ENCODE results near the gene BTBD7. TPM values are rescaled to one million over a fixed set of nuclear protein-coding genes. Genes with fewer than 3 reads are reported as not detected.

Gene BTBD7
- total RNA-seq, 4 donors from 2014 or later = 10.0 to 16.9 (median 12.1) TPM

GRCh38 chr14:93212432-93212831 lies 120.4 kb downstream of the BTBD7 start:
- Histone ChIP-seq H3K4me3 (no peak overlapping the region), H3K27me3 (no peaks in the 10 kb centered on the region), H3K9me3 (no peaks in the 10 kb centered on the region), H3K4me1 (peaks cover 15 to 17% of the 10 kb centered on the region in 2 donors), H3K36me3 (peaks cover 0 to 74% of the 10 kb centered on the region in 2 donors), H3K27ac (no peak overlapping the region)
- no peak for DNase-seq
- ATAC-seq = no peak
- intact Hi-C loops (cut with DNase I; ENCODE audit: low total_unique reads) = no loop called here
- no peak for TF ChIP-seq POLR2A (IDR thresholded peaks at IDR 0.05)
- no peak for TF ChIP-seq CTCF (IDR thresholded peaks at IDR 0.05 in 4 of 5, conservative IDR thresholded peaks at IDR 0.05 in 1 of 5)
- in situ Hi-C loops (cut with MboI; ENCODE audit: low sequenced_read_pairs in 4 of 4) = loop anchor here in 1 of 4 donors (25.0 kb wide), 1 partner anchor 400 kb away; no protein-coding TSS in a partner anchor

GRCh38 chr14:93207468-93208308 lies 125.1 kb downstream of the BTBD7 start:
- in situ Hi-C loops (cut with MboI; ENCODE audit: low sequenced_read_pairs in 4 of 4) = loop anchor here in 1 of 4 donors (25.0 kb wide), 1 partner anchor 405 kb away; no protein-coding TSS in a partner anchor
- no peaks in the 10 kb centered on the region for H3K27me3 ChIP-seq
- intact Hi-C loops (cut with DNase I; ENCODE audit: low total_unique reads) = loop anchor here (1.0 to 5.0 kb wide), 4 partner anchors 23 to 460 kb away; partner anchors contain the start of genes BTBD7, ITPK1, LGMN and MOAP1
- H3K36me3 ChIP-seq = peaks cover 0 to 28% of the 10 kb centered on the region in 2 donors
- no peak for TF ChIP-seq POLR2A (IDR thresholded peaks at IDR 0.05)
- TF ChIP-seq CTCF (IDR thresholded peaks at IDR 0.05 in 4 of 5, conservative IDR thresholded peaks at IDR 0.05 in 1 of 5) = peak in 1 of 5 experiments; percentile 25
- DNase-seq (peak in 1 of 2 donors; percentile 46), ATAC-seq (peak; percentile 42 to 48)
- H3K27ac ChIP-seq = peak overlapping the region; percentile 85 to 96 (median 88)
- no peaks in the 10 kb centered on the region for H3K9me3 ChIP-seq
- peak overlapping the region; percentile 82 to 89 (median 87) for H3K4me3 ChIP-seq
- H3K4me1 ChIP-seq = peaks cover 21 to 24% of the 10 kb centered on the region in 2 donors

GRCh38 chr14:93206793-93207467 lies 125.9 kb downstream of the BTBD7 start, which contains the start of the genes GON7 and UBR7:
Gene GON7, minus strand, starts transcription at chr14:93207065. Its CDS starts 28 bp downstream, at chr14:93207037.
Gene UBR7, plus strand, starts transcription at chr14:93207256. Its CDS starts 36 bp downstream, at chr14:93207292.
- peak; percentile 98 to 100 for ATAC-seq
- Histone ChIP-seq H3K27ac (peak within 1 kb of the TSS; percentile 85 to 96 (median 88)), H3K4me1 (peaks cover 21 to 24% of the 10 kb centered on the region in 2 donors), H3K27me3 (no peaks in the 10 kb centered on the region), H3K9me3 (no peaks in the 10 kb centered on the region), H3K4me3 (peak within 1 kb of the TSS; percentile 82 to 89 (median 87)), H3K36me3 (peaks cover 0 to 21% of the 10 kb centered on the region in 2 donors)
- peak; percentile 94 to 95 for DNase-seq
- in situ Hi-C loops (cut with MboI; ENCODE audit: low sequenced_read_pairs in 4 of 4) = loop anchor here in 1 of 4 donors (25.0 kb wide), 1 partner anchor 405 kb away; no protein-coding TSS in a partner anchor
- intact Hi-C loops (cut with DNase I; ENCODE audit: low total_unique reads) = loop anchor here (1.0 to 5.0 kb wide), 4 partner anchors 23 to 460 kb away; partner anchors contain the start of genes BTBD7, ITPK1, LGMN and MOAP1
- TF ChIP-seq CTCF (IDR thresholded peaks at IDR 0.05 in 4 of 5, conservative IDR thresholded peaks at IDR 0.05 in 1 of 5) (peak in 3 of 5 experiments; percentile 19 to 54 (median 48)), POLR2A (IDR thresholded peaks at IDR 0.05) (peak; percentile 71 to 81)

- H3K36me3 ChIP-seq = no peaks in the 10 kb centered on the region
- H3K4me1 ChIP-seq = peaks cover 6 to 12% of the 10 kb centered on the region in 2 donors
- TF ChIP-seq POLR2A (IDR thresholded peaks at IDR 0.05) (no peak), CTCF (IDR thresholded peaks at IDR 0.05 in 4 of 5, conservative IDR thresholded peaks at IDR 0.05 in 1 of 5) (no peak)
- no peak for ATAC-seq
- H3K27me3 ChIP-seq = no peaks in the 10 kb centered on the region
- intact Hi-C loops (cut with DNase I; ENCODE audit: low total_unique reads) = no loop called here
- H3K9me3 ChIP-seq = no peaks in the 10 kb centered on the region
- no peak overlapping the region for H3K27ac ChIP-seq
- no peak overlapping the region for H3K4me3 ChIP-seq
- in situ Hi-C loops (cut with MboI; ENCODE audit: low sequenced_read_pairs in 4 of 4) = loop anchor here in 1 of 4 donors (25.0 kb wide), 1 partner anchor 411 kb away; no protein-coding TSS in a partner anchor
- DNase-seq = no peak
These were observed 131.6 kb downstream of the BTBD7 start for GRCh38 chr14:93201155-93201704.

Measured in gastrocnemius medialis (tissue), 4 donors.